HFF-Myc (cell line): ENCODE measurements around the gene MPZL3.

ENCODE experiments used
- DNase-seq: peaks from one replicate; pipeline ENCODE4 v3.0.0-alpha.2; 2011; ENCODE audit warnings: low read depth; ENCODE audit errors: extremely low read depth
- H3K4me3 ChIP-seq: replicated peaks from 2 replicates; pipeline ENCODE4 v1.5.1; 2011; ENCODE audit warnings: low read depth, mild to moderate bottlenecking, control low read depth, low read length
- TF ChIP-seq, protein P1 (sequence below): IDR thresholded peaks from 2 replicates; pipeline ENCODE4 v1.5.1; 2012; ENCODE audit warnings: mild to moderate bottlenecking, low read depth, low read length, control low read depth; ENCODE audit errors: missing control alignments

MPZL3 gene

DNA sequence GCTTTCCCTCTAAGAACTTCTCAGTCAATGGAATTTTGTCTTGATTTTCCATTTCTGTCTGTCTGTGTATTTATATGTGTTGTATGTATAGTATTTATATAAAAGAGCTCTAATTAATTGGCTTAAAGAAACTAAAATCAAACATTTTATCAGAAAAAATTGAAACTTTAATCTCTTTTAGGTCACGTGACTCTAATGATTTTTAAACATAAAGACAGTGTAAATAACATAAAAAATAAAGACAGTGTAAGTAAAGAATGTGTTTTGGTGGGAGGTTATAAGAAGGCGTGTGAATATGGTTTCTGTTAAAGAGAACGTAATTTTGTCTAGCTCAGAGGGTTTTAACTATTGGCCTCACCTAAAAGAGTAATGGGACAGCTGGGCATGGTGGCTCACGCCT is 29.7 kb downstream of the MPZL3 start:
- TF ChIP-seq, protein P1, sequence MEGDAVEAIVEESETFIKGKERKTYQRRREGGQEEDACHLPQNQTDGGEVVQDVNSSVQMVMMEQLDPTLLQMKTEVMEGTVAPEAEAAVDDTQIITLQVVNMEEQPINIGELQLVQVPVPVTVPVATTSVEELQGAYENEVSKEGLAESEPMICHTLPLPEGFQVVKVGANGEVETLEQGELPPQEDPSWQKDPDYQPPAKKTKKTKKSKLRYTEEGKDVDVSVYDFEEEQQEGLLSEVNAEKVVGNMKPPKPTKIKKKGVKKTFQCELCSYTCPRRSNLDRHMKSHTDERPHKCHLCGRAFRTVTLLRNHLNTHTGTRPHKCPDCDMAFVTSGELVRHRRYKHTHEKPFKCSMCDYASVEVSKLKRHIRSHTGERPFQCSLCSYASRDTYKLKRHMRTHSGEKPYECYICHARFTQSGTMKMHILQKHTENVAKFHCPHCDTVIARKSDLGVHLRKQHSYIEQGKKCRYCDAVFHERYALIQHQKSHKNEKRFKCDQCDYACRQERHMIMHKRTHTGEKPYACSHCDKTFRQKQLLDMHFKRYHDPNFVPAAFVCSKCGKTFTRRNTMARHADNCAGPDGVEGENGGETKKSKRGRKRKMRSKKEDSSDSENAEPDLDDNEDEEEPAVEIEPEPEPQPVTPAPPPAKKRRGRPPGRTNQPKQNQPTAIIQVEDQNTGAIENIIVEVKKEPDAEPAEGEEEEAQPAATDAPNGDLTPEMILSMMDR, result no peak
- DNase-seq, result no peak
- no peak overlapping the region for H3K4me3 ChIP-seq

- no peak overlapping the region for H3K4me3 ChIP-seq
- no peak for DNase-seq
- TF ChIP-seq, protein P1, result no peak
Measured at GRCh38 chr11:118221419-118221818, 30.7 kb downstream of the MPZL3 start.

DNA sequence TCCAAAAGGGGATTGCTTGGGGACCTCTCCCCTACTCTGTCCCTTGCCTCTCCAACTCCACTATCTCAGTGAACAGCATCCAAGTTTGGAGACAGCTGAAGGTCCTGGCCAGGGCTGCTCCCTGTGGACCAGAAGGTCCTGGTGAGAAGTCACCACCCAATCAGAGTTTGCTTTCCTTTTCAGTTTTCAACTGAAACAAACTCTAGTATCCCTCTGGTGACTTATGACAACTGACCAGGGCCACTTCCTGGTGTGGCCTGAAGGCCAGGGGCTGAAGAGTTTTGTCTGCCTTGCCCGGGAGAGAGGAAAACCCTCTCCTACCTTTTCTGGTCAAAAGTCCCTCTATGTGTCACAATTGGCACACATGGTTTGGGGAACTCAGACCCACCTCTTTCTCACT is 32.4 kb downstream of the MPZL3 start:
- TF ChIP-seq, protein P1, result no peak
- no peak for DNase-seq
- H3K4me3 ChIP-seq, result no peak overlapping the region

- DNase-seq, result no peak
- TF ChIP-seq, protein P1, result no peak
- no peak overlapping the region for H3K4me3 ChIP-seq
Measured at GRCh38 chr11:118219244-118219643, 32.9 kb downstream of the MPZL3 start.

- no peak overlapping the region for H3K4me3 ChIP-seq
- no peak for DNase-seq
- TF ChIP-seq, protein P1, result no peak
Measured at GRCh38 chr11:118217575-118217974, 34.6 kb downstream of the MPZL3 start.

- DNase-seq, result no peak
- H3K4me3 ChIP-seq, result no peak overlapping the region
Measured at GRCh38 chr11:118216621-118217481, 35.3 kb downstream of the MPZL3 start.

More at GRCh38 chr11:118216621-118217481, 35.3 kb downstream of the MPZL3 start:
- TF ChIP-seq, protein P1, result no peak
